GM19397 (cell line): ENCODE results near the gene THBS1.
A peak's percentile ranks its signal among the peaks of the same experiment; 100 is the strongest.

Experiments
- ATAC-seq: cut with Tn5 transposase; IDR thresholded peaks from one replicate; pipeline ENCODE4 v1.9.1; 2021; ENCODE audit warnings: mild to moderate bottlenecking, moderate library complexity; ENCODE audit not compliant: unreplicated experiment

The THBS1 gene

GRCh38 chr15:39598958-39599845, 18.3 kb downstream of the THBS1 start:
- no peak for ATAC-seq

- no peak for ATAC-seq
Measured at GRCh38 chr15:39599871-39600270, 19.0 kb downstream of the THBS1 start.

GRCh38 chr15:39602143-39602542, 21.3 kb downstream of the THBS1 start:
- no peak for ATAC-seq

GRCh38 chr15:39605146-39605545, 24.3 kb downstream of the THBS1 start:
- ATAC-seq = no peak

- no peak for ATAC-seq
Measured at GRCh38 chr15:39608185-39609139, 27.6 kb downstream of the THBS1 start.

- no peak for ATAC-seq
Measured at GRCh38 chr15:39609166-39609916, 28.5 kb downstream of the THBS1 start.

- ATAC-seq = no peak
Measured at GRCh38 chr15:39610665-39611064, 29.8 kb downstream of the THBS1 start.

- no peak for ATAC-seq
Measured at GRCh38 chr15:39613271-39613670, 32.4 kb downstream of the THBS1 start.

- ATAC-seq = no peak
Measured at GRCh38 chr15:39613861-39614260, 33.0 kb downstream of the THBS1 start.

- no peak for ATAC-seq
Measured at GRCh38 chr15:39616731-39617455, 36.0 kb downstream of the THBS1 start.

- ATAC-seq = no peak
Measured at GRCh38 chr15:39618063-39618823, 37.4 kb downstream of the THBS1 start.

GRCh38 chr15:39621210-39621609, 40.3 kb downstream of the THBS1 start:
- ATAC-seq = no peak

GRCh38 chr15:39621976-39622375, 41.1 kb downstream of the THBS1 start:
- no peak for ATAC-seq

GRCh38 chr15:39622660-39623516, 42.0 kb downstream of the THBS1 start:
- no peak for ATAC-seq

GRCh38 chr15:39623529-39623931, 42.7 kb downstream of the THBS1 start:
- ATAC-seq = peak; percentile 91

- ATAC-seq = no peak
Measured at GRCh38 chr15:39624806-39625205, 43.9 kb downstream of the THBS1 start.

- ATAC-seq = no peak
Measured at GRCh38 chr15:39625451-39625850, 44.6 kb downstream of the THBS1 start.

- no peak for ATAC-seq
Measured at GRCh38 chr15:39625856-39626255, 45.0 kb downstream of the THBS1 start.
